CD4-positive, alpha-beta T cell treated with Interleukin-12 subunit alpha and Interleukin-12 subunit beta, for 1 hour (primary cell): ENCODE results near the gene HNRNPK.
"Not testable (repeated sequence)": the region's sequence is repeated elsewhere in the genome, so short reads cannot be mapped to it uniquely, and the experiment has no call there.

Source experiments
- DNase-seq: peaks from one replicate; pipeline ENCODE4 v3.0.0-alpha.2; 2020

The HNRNPK gene

DNA sequence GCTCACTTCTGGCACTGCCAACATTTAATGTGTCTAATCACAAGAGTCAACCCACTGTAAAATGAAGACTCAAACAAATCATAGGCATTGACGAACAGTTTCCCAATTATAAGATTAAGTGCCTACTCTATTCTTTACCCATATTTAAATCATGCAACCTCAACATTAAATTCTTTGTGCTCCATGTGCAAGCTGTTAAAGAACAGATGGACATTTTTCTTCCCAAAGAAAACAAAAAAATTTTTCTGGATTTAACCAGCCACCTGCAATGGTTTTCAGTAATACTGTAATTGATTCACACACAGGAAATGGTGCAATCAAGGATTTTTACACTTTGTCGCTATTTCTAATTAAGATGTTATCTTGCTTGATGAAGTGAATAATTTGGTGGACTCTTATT is 3.6 kb downstream of the HNRNPK start:
- no peak for DNase-seq

DNA sequence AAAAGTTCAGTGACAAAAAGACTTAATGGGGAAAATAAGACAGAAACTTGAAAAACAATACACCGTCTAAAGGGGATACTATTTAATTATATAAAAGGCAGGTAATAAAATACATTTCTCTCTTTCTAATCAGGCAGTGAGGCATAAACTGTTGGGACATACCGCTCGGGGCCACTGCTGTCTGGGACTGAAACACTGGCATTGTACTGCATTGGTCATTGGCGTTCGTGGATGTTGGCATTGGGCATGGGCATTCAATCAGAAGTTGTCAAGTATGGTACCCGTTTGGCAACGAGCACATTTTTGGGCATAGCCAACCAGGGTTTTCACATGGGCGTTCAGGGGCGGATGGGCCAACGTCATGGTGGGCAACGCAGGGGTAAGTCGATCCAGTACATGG is 4.7 kb downstream of the HNRNPK start:
- no peak for DNase-seq

DNA sequence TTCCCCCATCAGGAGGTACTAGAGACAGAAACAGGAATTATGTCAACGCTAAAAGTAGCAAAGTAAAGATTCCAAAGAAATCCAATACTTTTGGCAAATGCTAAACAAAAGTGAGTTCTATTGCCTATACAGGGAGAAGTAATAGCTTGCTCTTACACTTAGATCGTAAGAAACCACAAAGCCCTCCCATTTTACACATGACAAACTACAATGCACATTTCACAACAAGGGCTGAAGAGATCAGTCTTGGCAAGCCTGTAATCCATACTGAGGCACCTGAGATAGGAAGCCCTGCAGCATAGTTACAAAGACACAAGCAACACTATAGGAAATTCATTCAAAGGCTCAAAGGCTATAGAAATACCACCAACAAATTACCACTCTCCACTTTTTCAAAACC is 7.7 kb downstream of the HNRNPK start:
- no peak for DNase-seq

DNA sequence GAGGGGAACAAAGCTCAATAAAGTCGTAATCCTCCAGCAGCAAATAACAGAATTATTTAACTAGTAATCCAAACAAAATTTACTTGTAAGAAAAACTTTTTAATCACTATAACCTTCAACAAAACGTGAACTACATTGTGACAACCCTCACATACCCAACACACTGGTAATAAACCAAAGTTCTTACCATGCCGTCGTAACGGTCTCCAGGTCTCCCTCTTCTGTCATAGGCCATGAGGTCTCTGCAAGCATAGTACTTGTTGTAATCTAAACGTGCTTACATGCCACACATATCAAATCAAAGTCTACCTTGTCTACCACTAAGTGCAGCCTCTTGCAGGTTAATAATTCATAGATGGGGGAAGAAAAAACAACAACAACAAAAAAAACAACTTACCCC is 8.5 kb downstream of the HNRNPK start:
- no peak for DNase-seq

DNA sequence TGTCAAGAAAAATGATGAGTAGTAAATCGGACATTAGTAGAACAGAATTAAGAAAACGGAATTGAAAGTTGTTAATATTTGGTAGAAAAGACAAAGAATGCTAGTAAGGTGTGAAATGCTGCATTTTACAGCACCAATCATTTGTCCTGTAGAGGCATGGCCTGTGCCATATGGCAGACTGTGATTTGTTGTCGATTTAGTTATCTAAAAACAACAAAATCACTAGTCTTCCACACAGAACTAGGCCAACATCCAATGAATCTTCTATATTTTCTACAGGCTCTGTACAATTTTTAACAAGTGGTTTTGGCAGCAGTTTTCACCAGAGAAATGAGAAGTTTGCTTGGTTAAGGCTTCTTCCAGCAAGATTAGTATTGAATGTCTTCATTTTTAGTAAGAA is 10.4 kb downstream of the HNRNPK start:
- DNase-seq: no peak

DNA sequence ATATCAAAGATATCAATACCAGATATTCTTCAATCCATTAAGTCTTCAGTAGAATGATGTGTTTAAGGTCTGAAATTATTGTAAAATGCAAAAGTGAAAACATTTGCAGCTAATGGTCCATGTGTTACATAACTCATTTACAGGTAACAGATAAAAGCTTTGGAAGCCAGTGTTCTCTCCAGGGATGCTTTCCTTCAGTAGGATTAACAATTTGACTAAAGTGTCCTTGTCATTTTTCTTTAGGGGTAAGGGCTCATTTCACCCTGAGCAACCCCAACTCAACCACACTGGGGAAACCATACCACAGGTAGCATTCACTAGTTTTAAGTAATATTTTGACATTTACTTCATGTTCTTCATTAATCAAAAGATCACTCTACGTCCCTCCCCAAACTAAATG is 12.9 kb downstream of the HNRNPK start:
- no peak for DNase-seq

DNA sequence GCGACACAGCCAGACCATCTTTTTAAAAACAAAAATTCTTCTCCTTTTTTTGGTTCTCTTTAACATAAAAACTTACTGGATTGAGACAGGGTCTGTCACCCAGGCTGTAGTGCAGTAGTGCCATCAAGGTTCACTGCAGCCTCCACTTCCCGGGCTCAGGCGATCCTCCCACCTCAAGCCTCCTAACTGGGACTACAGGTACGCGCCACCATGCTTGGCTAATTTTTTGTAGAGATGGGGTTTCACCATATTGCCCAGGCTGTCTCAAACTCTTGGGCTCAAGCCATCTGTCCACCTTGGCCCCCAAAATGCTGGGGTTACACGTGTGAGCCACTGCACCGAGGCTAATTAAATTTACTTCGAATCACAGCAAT is 13.8 kb downstream of the HNRNPK start:
- DNase-seq: no peak

DNA sequence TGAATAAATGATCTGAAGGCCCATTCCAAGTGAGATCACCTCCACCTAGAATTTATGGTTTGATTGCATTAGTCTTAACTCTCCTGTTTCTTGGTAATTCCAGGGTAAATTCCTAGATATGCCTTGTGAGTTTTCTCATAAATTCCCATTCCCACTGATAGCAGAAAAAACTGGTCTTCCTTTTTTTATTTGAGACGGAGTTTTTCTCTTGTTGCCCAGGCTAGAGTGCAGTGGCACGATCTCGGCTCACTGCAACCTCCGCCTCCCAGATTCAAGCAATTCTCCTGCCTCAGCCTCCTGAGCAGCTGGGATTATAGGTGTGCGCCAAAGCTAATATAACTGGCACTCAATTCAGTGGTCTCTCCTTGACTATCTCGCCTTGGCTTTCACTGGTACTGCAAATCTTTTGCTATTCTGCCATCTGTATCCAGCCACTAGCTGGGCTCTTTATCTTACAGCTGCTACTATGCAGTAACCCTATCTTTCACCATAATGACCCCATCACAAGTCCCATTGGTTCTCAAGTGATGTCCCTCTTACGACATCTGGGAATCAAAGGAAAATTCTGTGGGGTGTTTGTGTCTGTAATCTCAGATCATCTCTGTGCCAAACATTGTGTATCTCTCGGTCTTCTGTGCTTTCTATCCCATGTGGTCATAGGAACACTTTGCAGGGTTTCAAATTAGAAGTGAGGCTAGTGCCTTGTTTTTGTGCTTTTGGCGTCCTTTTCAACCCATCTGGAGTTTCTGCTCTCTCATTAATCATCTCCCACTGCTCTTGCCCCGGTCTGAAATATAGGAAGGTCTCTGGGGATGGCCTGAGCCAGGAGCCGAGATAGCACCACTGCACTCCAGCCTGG is 14.4 kb downstream of the HNRNPK start:
- no peak for DNase-seq

DNA sequence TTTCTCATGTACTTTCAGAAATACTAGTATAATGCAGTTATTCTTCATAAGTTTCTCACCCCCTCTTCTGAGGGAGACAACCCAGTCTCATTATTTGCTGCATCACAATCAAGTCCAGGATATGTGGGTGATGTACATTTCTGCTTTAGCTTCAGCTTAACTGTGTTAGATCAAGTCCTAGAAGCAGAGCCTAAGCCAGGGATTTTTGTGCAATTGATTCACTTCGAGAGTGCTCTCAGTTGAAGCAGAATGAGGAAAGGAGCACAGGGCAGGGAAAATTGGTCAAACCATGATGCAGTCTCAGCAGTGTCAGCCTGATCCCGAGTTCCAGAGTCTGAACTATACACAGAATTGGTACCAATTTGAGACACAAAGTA is 15.1 kb downstream of the HNRNPK start:
- DNase-seq: no peak

DNA sequence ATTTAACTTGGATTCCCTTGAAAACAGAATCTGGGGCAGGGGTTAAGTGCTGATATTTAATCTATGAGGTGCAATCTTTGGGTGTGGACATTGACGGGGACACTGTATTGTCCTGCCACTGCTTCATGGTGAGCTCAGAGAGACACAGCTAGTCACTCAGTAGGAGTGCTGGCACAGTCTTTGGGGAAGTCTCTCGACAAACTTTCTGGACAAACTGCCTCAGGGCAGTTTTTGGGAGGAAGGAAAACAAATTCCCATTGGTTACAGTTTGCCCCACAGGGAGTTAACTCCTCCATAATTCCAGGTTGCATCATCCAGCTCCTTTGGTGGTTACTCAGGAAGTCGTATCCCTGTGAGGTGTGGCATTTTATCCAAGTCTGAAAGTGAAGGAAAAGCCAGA is 17.9 kb downstream of the HNRNPK start:
- no peak for DNase-seq

DNA sequence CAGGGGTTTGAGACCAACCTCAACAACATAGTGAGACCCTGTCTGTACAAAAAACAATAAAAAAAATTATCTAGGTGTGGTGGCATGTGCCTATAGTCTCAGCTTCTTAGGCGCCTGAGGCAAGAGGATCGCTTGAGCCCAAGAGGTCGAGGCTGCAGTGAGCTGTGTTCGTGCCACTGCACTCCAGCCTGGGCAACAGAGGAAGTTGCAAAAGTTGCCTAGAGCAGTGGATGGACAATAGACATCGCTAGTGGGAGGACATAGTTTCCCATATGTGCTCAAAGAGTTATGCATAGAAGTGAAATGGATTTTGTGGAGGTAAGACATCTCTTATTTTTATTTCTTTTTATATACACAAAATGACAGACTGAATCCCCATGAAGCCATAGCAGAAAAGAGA is 19.0 kb downstream of the HNRNPK start:
- no peak for DNase-seq

DNA sequence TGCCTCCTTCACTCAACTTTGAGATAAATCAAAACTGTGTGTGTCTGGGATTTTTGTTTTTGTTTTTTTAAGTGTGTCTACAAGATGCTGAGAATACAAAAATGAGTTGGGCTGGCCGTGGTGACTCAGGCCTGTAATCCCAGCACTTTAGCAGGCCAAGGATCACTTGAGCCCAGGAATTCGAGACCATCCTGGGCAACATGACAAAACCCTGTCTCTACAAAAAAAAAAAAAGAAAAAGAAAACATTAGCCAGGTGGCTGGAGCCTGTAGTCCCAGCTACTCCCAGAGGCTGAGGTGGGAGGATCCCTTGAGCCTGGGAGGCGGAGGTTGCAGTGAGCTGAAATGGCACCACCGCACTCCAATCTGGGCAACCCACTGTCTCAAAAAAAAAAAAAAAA is 21.0 kb downstream of the HNRNPK start:
- DNase-seq: no peak

DNA sequence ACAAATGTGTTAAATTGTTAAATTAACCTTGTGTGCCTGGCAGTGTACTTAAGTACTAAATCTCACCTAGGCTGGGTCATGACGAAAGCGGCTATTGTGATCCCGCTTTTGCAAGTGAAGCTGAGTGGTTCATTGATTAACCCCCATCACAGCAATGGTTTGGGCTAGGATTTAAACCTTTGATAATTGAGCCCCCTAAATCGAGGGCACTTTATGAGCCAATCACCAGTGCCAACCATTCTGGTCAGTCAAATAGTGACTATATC is 22.8 kb downstream of the HNRNPK start:
- DNase-seq: no peak

DNA sequence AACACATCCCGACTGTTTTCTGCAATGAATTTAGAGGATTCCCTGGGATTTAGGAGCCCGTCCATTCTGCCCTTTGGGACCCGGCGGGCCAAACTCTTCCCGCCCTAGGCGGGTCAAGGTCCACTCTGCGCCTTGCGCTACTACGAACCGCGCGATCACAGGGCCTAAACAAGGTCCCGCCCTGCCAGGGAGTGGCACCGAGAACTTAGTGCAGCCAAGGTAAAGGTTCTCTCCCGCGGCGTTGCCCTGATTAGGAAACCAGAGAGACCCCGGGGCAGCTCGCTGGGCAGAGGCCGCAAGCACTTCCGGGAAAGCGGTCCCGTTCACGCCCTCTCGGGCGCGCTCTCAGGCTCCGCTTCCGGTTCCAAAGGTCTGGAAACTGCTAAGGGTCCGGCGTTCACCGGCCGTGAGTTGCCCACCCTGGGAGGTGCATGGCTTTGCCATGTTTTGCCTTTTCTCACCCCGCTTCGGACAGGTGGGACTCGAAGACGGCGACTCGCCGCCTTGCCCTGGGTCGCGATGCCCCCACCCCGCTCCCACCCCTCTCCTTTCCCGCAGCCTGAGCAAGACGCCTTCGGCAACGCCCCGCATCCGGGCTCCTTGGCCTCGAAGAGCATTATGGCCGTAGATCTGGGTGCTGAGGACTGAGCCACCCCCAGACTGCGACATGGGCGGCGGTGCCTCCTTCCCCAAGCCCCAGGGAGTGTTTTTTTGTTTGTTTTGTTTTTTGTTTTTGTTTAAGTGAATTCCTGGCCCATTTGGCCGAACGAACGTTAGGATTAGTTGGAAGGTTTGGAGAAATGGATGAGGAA is 23.4 kb downstream of the HNRNPK start:
- peak; percentile 63 for DNase-seq

DNA sequence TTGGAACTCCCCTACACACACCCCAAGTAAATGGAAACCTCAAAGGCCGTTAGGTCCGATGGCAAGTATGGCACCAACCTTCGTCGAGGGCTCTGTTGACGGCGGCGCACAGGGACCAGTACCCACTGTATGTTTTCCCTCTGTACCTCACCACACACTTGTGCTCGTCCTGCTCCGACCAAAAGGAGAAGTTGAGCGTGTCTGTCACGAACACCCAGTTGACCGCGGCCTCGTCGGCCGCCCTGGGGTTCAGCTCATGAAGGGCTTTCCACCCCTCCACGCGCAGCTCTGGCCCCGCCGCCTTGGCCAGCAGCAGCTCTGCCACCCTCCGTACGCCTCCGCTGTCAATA is 24.0 kb downstream of the HNRNPK start:
- peak; percentile 22 for DNase-seq

DNA sequence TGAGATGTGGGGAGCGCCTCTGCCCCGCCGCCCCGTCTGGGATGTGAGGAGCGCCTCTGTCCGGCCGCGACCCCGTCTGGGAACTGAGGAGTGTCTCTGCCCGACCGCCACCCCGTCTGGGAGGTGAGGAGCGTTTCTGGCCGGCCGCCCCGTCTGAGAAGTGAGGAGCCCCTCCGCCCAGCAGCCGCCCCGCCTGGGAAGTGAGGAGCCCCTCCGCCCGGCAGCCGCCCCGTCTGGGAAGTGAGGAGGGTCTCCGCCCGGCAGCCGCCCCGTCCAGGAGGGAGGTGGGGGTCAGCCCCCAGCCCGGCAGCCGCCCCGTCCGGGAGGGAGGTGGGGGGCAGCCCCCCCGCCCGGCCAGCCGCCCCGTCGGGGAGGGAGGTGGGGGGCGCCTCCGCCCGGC is 31.9 kb downstream of the HNRNPK start:
- DNase-seq: not testable (repeated sequence)

DNA sequence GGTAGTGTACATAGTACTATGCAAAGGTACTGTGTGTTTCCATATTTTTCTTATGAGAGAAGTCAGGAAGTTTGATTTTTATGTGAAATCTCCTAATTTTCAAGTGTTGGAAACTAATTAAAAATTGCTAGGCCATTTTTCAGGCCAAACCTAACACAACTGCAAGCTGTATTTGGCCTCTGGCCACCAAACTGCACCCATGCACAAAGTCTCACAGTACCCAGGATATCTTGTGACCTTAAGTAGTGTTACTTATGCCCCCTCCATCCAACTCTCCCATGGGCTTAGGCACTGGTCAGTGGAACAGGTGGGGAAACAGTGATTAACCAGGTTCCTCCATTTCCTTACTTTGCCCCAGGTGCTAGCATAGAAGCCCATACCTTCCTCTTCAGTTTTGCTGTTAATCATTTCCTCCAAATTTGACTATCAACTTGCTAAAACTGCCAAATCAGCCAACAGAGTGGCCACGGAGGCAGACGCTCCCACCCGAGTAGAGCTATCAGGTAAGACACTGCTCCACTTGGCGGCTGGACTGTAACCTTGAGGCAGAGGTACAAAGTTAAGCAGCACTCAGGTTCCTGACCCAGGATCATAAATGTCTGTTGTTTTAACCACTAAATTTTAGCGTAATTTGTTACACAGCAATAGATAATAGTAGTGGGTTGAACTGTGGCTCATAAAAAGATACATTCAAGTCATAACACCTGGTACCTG is 39.3 kb downstream of the HNRNPK start:
- DNase-seq: no peak

DNA sequence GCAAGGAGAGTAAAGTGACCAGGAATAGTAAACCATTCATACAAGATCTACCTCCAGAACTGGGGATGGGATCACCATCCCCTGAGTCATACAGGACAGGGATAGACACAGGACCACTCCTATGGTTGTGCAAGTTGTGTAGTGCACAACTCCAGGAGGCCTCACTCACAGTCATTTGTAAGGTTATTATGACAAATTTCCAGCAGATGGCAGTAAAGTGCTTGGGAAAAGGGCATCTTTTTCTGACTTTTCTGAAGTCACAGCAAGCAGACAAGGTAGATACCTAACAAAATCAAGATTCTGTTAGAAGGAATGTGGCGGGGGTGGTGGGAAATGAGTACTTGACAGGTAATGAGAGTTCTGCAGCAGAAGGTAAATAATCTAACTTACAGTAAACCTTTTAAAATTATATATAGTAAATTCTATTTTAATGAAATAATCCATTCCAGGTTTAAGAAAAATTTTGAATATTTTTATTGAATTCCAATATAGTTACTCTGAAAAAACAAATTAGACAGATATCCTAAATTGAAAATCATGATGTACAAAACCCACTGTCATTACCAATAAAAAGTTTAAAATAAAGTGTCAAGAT is 42.1 kb downstream of the HNRNPK start:
- DNase-seq: peak; percentile 80

DNA sequence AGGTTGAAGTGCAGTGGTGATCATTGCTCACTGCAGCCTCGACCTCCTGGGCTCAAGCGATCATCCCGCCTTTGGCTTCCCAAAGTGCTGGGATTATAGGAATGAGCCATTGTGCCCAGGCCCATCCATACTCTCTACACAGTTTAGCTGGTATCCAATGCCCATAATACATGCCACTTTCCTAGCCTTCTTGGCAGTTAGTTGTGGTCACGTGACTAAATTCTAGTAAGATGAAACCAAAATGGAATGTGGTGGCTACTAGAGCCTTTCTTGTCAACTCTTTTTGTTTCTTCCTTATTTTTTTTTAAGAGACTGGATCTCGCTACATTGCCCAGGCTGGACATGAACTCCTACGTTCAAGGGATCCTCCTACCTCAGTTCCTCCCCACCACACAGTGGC is 43.5 kb downstream of the HNRNPK start:
- no peak for DNase-seq

DNA sequence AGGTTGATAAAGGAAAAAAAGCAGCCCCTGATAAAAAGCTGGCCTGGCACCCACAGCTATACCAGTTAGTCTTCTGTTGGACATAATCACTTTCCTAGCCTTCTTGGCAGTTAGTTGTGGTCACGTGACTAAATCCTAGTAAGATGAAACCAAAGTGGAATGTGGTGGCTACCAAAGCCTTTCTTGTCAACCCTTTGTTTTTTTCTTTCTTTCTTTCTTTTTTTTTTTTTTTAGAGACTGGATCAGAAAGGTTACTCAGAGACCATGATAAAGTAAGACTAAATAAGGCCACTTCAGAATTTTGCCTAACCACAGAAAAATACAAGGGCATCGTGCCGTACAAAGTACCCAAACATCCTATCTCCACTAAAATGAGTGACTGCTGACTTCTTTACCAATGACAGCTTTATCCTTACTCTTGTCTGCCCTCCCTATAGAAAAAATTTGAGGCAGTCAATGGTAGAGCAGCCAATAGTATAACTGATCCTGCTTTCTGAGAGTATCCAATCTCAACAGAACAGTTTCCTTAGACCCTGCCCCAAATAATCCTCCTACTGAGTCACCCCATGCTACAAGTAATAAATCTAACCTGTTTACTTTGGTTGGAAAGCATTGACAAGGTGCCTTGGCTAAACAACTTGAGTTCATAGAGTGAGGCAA is 44.6 kb downstream of the HNRNPK start:
- DNase-seq: no peak

DNA sequence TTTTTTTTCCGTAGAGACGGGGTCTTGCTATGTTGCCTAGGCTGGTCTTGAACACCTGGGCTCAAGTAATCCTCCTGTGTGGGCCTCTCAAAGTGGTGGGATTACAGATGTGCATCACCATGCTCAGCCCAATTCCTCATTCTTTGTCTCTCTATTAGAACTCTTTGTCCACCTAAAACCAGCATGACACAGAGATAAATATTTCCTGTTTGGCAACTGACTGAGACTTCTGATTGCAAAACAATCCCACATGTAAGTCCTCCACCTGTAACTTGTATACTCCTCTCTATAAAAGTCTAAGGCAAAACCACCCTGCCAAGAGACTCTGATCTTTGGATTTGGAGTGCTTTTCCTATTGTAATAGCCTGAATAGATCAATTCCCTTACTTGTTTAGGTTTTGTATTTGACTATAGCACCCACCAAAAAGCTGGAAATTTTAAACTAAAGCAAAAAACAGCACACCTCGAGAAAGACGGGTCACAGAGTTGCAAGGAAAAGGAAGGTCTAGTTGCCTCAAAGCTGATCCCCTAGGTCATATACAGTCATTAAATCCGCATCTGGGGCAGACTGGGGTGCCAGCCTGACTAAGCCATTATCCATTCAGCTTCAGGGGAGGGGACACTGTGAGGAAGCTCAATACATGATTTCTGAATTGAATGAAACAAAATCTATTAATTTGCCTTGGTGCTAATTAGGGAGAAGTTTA is 45.3 kb downstream of the HNRNPK start:
- DNase-seq: no peak

DNA sequence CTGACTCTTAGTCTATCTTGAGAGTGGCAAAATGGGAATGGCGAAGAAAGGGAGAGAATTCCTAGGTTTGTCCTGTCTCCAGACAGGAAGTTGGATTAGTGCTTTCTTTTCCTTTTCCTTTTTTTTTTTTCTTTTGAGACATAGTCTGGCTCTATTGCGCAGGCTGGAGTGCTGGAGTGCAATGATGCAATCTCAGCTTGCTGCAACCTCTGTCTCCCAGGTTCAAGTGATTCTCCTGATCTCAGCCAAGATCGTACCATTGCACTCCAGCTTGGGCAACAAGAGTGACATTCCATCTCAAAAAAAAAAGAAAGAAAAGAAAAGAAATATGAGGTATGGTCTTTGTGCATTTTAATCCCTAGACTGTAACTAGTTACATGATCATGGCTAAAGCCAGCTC is 46.2 kb downstream of the HNRNPK start:
- no peak for DNase-seq

DNA sequence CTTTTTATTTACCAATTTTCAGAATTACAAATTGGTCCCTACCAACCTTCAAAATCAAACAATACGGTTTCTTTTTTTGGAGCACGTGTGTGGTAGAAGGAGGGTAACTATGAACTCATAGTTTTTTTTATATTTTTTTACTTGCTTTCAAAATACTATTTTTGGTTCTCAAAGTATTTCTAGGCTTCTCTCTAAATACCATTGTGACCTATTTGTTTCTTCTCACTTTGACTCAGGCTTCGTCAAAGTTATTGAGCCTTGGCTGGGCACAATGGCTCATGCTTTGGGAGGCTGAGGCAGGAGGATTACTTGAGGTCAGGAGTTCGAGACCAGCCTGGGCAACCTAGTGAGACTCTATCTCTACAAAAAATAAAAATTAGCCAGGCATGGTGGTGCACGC is 47.2 kb downstream of the HNRNPK start:
- no peak for DNase-seq
